HCT116 (cell line): ENCODE data around the gene TCF7L1. TPM values are rescaled to one million over a fixed set of nuclear protein-coding genes. Genes with fewer than 3 reads are reported as not detected.

ENCODE experiments used
- ATAC-seq: fragments of 200-7000 bp; cut with Tn5 transposase; 2 replicates; pipeline ENCODE4 v1.9.1; 2020; ENCODE audit warnings: mild to moderate bottlenecking, moderate library complexity
- BruUV-seq: library from RNA; stranded (reverse); fragments of 400-500 nt; replicated peaks from 2 replicates; lab custom pipeline; 2021; lab: Mats Ljungman, UMichigan
- CTCF ChIA-PET: fragments of 300-600 bp; sonication (Branson Sonifier 250); formaldehyde crosslinking; loops from one replicate; lab custom pipeline; 2021; ENCODE audit warnings: antibody characterized with exemption; lab: Charles Lee
- POLR2A ChIA-PET: fragments of 300-600, 350-600 bp; sonication (Branson Sonifier 250); formaldehyde crosslinking; loops from one replicate; lab custom pipeline; 2021; ENCODE audit warnings: antibody characterized with exemption; lab: Charles Lee
- RAD21 ChIA-PET, 2 experiments: fragments of 300-600 bp; sonication (Branson Sonifier 250); formaldehyde crosslinking; loops; one replicate each; lab custom pipeline; 2023; ENCODE audit warnings: low total read pairs in 2 of 2; ENCODE audit not compliant: uncharacterized antibody in 2 of 2, unreplicated experiment in 2 of 2, low non-redundant PET in 1 of 2; lab: Charles Lee
- DNase-seq: peaks from one replicate; pipeline ENCODE4 v3.0.0-alpha.2; 2010; ENCODE audit warnings: low read depth, low spot score
- H2AFZ ChIP-seq: fragments of 200-600 bp; shearing (Covaris generic), sonication (generic); 2 replicates; pipeline ENCODE4 v1.6.1; 2017; ENCODE audit warnings: low read depth, mixed run types, mixed read lengths, antibody characterized with exemption, low read length; ENCODE audit not compliant: poor library complexity, severe bottlenecking
- H3K27ac ChIP-seq: 2 replicates; pipeline ENCODE4 v1.5.1; 2012; ENCODE audit warnings: low read depth, low read length
- H3K27me3 ChIP-seq: fragments of 200-600 bp; sonication (generic); 2 replicates; pipeline ENCODE4 v1.6.1; 2016; ENCODE audit warnings: mixed run types, low read length, mixed read lengths; ENCODE audit not compliant: insufficient read depth
- H3K36me3 ChIP-seq, 2 experiments: fragments of 200-500 bp in 1 of 2; fragments of 200-600 bp in 1 of 2; sonication (Bioruptor generic) in 1 of 2; sonication (generic) in 1 of 2; 2 replicates each; pipeline versions ENCODE4 v1.5.1 to v1.6.1; 2014 to 2016; ENCODE audit warnings: low read length in 2 of 2, inconsistent platforms in 1 of 2, mixed read lengths in 1 of 2, mixed run types in 1 of 2; ENCODE audit not compliant: insufficient read depth in 2 of 2, control insufficient read depth in 1 of 2
- H3K4me1 ChIP-seq, 2 experiments: fragments of 200-600 bp in 1 of 2; sonication (generic) in 1 of 2; 2 replicates each; pipeline versions ENCODE4 v1.5.1 to v1.6.1; 2012 to 2017; ENCODE audit warnings: low read length in 2 of 2, inconsistent platforms in 1 of 2, mild to moderate bottlenecking in 1 of 2, mixed read lengths in 1 of 2, mixed run types in 1 of 2, moderate library complexity in 1 of 2; ENCODE audit not compliant: insufficient read depth in 2 of 2, control insufficient read depth in 1 of 2
- H3K4me2 ChIP-seq: fragments of 200-600 bp; sonication (generic); 2 replicates; pipeline ENCODE4 v1.6.1; 2017; ENCODE audit warnings: mixed run types, low read length, mixed read lengths
- H3K4me3 ChIP-seq, 2 experiments: fragments of 200-600 bp in 1 of 2; sonication (generic) in 1 of 2; replicated peaks in 1 of 2; 2 replicates each; pipeline ENCODE4 v1.5.1; 2011 to 2016; ENCODE audit warnings: low read length in 2 of 2, control low read depth in 1 of 2, low read depth in 1 of 2, mild to moderate bottlenecking in 1 of 2, mixed read lengths in 1 of 2, mixed run types in 1 of 2
- H3K79me2 ChIP-seq: fragments of 200-600 bp; sonication (generic); 2 replicates; pipeline ENCODE4 v1.6.1; 2017; ENCODE audit warnings: mild to moderate bottlenecking, mixed run types, low read length, moderate library complexity, mixed read lengths; ENCODE audit not compliant: insufficient read depth
- H3K9ac ChIP-seq: fragments of 200-600 bp; sonication (generic); 2 replicates; pipeline ENCODE4 v1.6.1; 2016; ENCODE audit warnings: low read length, mixed read lengths
- H3K9me2 ChIP-seq: fragments of 200-600 bp; sonication (generic), shearing (Covaris generic); 2 replicates; pipeline ENCODE4 v1.6.1; 2017; ENCODE audit warnings: mixed run types, mild to moderate bottlenecking, moderate library complexity; ENCODE audit not compliant: insufficient read depth
- H3K9me3 ChIP-seq, 2 experiments: fragments of 200-500 bp in 1 of 2; fragments of 200-600 bp in 1 of 2; sonication (Bioruptor generic) in 1 of 2; sonication (generic) in 1 of 2; 2 replicates each; pipeline ENCODE4 v1.6.1; 2014 to 2017; ENCODE audit warnings: low read length in 2 of 2, mixed read lengths in 2 of 2, inconsistent platforms in 1 of 2, low read depth in 1 of 2, mild to moderate bottlenecking in 1 of 2, mixed run types in 1 of 2, moderate library complexity in 1 of 2; ENCODE audit not compliant: control insufficient read depth in 1 of 2, insufficient read depth in 1 of 2
- H4K20me1 ChIP-seq: fragments of 200-600 bp; sonication (generic), shearing (Covaris generic); 2 replicates; pipeline ENCODE4 v1.6.1; 2017; ENCODE audit warnings: mixed run types, mild to moderate bottlenecking, moderate library complexity; ENCODE audit not compliant: insufficient read depth
- CTCF ChIP-seq, 3 experiments: fragments of 200-600 bp in 1 of 3; sonication (generic) in 1 of 3; IDR thresholded peaks in 2 of 3; conservative IDR thresholded peaks in 1 of 3; 2 replicates each; pipeline ENCODE4 v1.5.1; 2012 to 2017; ENCODE audit warnings: low read depth in 2 of 3, low read length in 2 of 3, antibody characterized with exemption in 1 of 3, borderline replicate concordance in 1 of 3, control low read depth in 1 of 3, mild to moderate bottlenecking in 1 of 3, mixed read lengths in 1 of 3, mixed run types in 1 of 3, moderate library complexity in 1 of 3; ENCODE audit not compliant: insufficient read depth in 1 of 3
- EGR1 ChIP-seq: IDR thresholded peaks from 2 replicates; pipeline ENCODE4 v1.6.1; 2012; ENCODE audit warnings: low read depth
- ELF1 ChIP-seq: IDR thresholded peaks from 2 replicates; pipeline ENCODE4 v1.6.1; 2012; ENCODE audit warnings: low read depth, borderline replicate concordance
- EZH2phosphoT487 ChIP-seq: fragments of 200-600 bp; IDR thresholded peaks from 2 replicates; pipeline ENCODE4 v1.6.1; 2018; ENCODE audit warnings: antibody characterized with exemption, borderline replicate concordance
- MAX ChIP-seq: IDR thresholded peaks from 2 replicates; pipeline ENCODE4 v1.6.1; 2012
- POLR2A ChIP-seq: IDR thresholded peaks from 2 replicates; pipeline ENCODE4 v1.7.0; 2011; ENCODE audit warnings: borderline replicate concordance; ENCODE audit not compliant: insufficient read depth, insufficient read length; ENCODE audit errors: extremely low read depth
- POLR2AphosphoS5 ChIP-seq: IDR thresholded peaks from 2 replicates; pipeline ENCODE4 v1.6.1; 2011; ENCODE audit warnings: mild to moderate bottlenecking, low read depth, low read length, moderate library complexity
- RAD21 ChIP-seq: IDR thresholded peaks from 2 replicates; pipeline ENCODE4 v1.6.1; 2012; ENCODE audit warnings: low read depth, mild to moderate bottlenecking
- REST ChIP-seq: IDR thresholded peaks from 2 replicates; pipeline ENCODE4 v1.6.1; 2012; ENCODE audit warnings: low read depth
- ZFX ChIP-seq: fragments of 450-650 bp; IDR thresholded peaks from 2 replicates; pipeline ENCODE4 v1.6.1; 2017
- ZNF274 ChIP-seq: fragments of 200-500 bp; sonication (Bioruptor generic); IDR thresholded peaks from 2 replicates; pipeline ENCODE4 v1.6.1; 2014; ENCODE audit warnings: mild to moderate bottlenecking, low read depth, low read length, inconsistent platforms
- intact Hi-C: fragments of 100-400 bp; cut with micrococcal nuclease; formaldehyde crosslinking; loops from 2 replicates; pipeline ENCODE4 v1.10.0; 2022
- total RNA-seq: library from RNA; stranded (reverse); gene quantifications from one replicate; pipeline ENCODE4 v1.2.1, GENCODE V29; 2021; ENCODE audit not compliant: unreplicated experiment

The TCF7L1 gene
- total RNA-seq, 1 experiment from 2014 or later, result 10.3 TPM

GRCh38 chr2:85116207-85116606, 17.0 kb upstream of the TCF7L1 start:
- POLR2A ChIA-PET, result no interaction called here
- no peak overlapping the region for H3K4me3 ChIP-seq
- no TSS peak for BruUV-seq
- H3K9ac ChIP-seq, result no peak overlapping the region
- ATAC-seq, result no peak
- H3K9me2 ChIP-seq, result no peaks in the 10 kb centered on the region
- CTCF ChIA-PET, result no interaction called here
- no peak for DNase-seq
- RAD21 ChIA-PET, result no interaction called here
- no peak overlapping the region for H3K27ac ChIP-seq
- intact Hi-C loops, result no loop called here
- H3K36me3 ChIP-seq, result no peaks in the 10 kb centered on the region
- no peaks in the 10 kb centered on the region for H3K79me2 ChIP-seq
- H3K4me2 ChIP-seq, result no peak overlapping the region
- no peak overlapping the region for H2AFZ ChIP-seq
- H3K9me3 ChIP-seq, result no peaks in the 10 kb centered on the region
- H3K4me1 ChIP-seq, result no peaks in the 10 kb centered on the region
- TF ChIP-seq ELF1 (no peak), EGR1 (no peak), ZNF274 (no peak), CTCF (IDR thresholded peaks at IDR 0.05 in 2 of 3, conservative IDR thresholded peaks at IDR 0.05 in 1 of 3; ENCODE audit: borderline replicate concordance in 1 of 3, insufficient read depth in 1 of 3, low read depth in 2 of 3, low read length in 2 of 3) (no peak), MAX (no peak), EZH2phosphoT487 (no peak)
- H4K20me1 ChIP-seq, result no peaks in the 10 kb centered on the region
- no peaks in the 10 kb centered on the region for H3K27me3 ChIP-seq

- intact Hi-C loops, result no loop called here
- no peak overlapping the region for H3K4me2 ChIP-seq
Observed at GRCh38 chr2:85119900-85120299, 13.3 kb upstream of the TCF7L1 start.

More at GRCh38 chr2:85119900-85120299, 13.3 kb upstream of the TCF7L1 start:
- DNase-seq (no peak), ATAC-seq (no peak)
- H3K4me3 ChIP-seq, result no peak overlapping the region
- no peak overlapping the region for H3K27ac ChIP-seq
- ChIA-PET RAD21 (no interaction called here), POLR2A (no interaction called here), CTCF (no interaction called here)
- no peaks in the 10 kb centered on the region for H3K27me3 ChIP-seq
- no peaks in the 10 kb centered on the region for H3K36me3 ChIP-seq
- BruUV-seq, result no TSS peak
- no peaks in the 10 kb centered on the region for H3K79me2 ChIP-seq
- no peak for TF ChIP-seq POLR2AphosphoS5
- TF ChIP-seq ZFX, result no peak
- no peak for TF ChIP-seq ZNF274
- no peak for TF ChIP-seq RAD21
- TF ChIP-seq EGR1, result no peak
- TF ChIP-seq POLR2A, result no peak
- no peak for TF ChIP-seq REST
- TF ChIP-seq MAX, result no peak
- H3K9ac ChIP-seq, result no peak overlapping the region
- no peaks in the 10 kb centered on the region for H3K9me3 ChIP-seq
- H3K9me2 ChIP-seq, result no peaks in the 10 kb centered on the region
- H4K20me1 ChIP-seq, result no peaks in the 10 kb centered on the region
- no peak overlapping the region for H2AFZ ChIP-seq
- no peaks in the 10 kb centered on the region for H3K4me1 ChIP-seq
